8988T (cell line): ENCODE results near the gene MAST3.

Source experiments
- DNase-seq: peaks from one replicate; pipeline ENCODE4 v3.0.0; 2011

MAST3 gene

DNA sequence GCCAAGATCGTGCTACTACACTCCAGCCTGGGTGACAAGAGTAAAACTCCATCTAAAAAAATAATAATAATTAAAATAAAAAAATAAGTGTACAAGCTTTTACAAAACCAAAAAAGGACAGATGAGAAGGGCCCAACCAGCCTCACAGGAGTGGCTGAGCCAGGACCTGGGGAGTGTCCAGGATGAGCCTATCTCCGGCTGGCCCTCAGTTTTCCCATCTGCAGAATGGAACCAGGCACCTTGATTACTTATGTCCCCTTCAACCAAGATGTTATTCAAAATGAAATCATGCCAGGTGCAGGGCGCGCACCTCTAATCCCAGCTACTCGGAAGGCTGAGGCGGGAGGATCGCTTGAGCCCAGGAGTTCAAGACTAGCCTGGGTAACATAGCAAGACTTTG lies 66.5 kb downstream of the MAST3 start:
- DNase-seq = no peak

DNA sequence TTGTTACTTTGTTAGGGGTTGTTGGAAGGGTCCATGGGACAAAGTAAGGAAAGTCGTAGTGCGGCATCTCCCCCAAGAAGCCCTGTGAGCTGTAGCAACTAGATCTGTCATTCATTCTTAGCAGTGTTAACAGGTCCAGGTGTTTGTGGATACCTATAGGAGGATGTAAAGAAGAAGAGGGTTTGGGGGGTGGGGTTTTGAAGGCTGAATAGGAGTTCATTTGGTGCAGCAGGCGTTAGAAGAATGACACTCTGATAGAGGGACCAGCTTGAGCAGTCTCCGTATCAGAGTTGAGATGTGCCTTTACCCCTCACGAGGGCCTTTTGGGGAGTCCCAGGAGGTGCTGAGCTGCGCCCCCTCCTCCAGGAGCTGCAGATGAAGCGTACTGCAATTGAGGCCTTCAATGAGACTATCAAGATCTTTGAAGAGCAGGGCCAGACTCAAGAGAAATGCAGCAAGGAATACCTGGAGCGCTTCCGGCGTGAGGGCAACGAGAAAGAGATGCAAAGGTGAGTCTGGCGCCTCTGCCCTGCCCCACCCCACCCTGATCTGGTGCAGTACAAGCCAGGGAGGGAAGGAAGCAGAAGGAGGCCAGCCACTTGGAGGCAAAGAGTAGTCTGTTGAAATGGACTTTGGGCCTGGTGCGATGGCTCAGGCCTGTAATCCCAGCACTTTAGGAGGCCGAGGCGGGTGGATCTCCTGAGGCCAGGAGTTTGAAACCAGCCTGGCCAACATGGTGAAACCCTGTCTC lies 68.4 kb downstream of the MAST3 start:
- peak; percentile 17 for DNase-seq

DNA sequence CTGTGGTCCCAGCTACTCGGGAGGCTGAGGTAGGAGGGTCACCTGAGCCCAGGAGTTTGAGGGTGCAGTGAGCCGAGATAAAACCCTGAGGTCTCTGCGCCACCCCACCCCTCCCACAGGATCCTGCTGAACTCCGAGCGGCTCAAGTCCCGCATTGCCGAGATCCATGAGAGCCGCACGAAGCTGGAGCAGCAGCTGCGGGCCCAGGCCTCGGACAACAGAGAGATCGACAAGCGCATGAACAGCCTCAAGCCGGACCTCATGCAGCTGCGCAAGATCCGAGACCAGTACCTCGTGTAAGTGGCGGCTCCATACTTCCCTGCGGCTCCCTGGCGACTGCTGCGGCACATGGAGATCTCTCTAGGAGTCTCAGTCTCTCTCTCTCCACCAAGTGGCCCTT lies 69.4 kb downstream of the MAST3 start:
- peak; percentile 42 for DNase-seq

GRCh38 chr19:18167975-18168645 lies 70.5 kb downstream of the MAST3 start:
- peak; percentile 100 for DNase-seq

DNA sequence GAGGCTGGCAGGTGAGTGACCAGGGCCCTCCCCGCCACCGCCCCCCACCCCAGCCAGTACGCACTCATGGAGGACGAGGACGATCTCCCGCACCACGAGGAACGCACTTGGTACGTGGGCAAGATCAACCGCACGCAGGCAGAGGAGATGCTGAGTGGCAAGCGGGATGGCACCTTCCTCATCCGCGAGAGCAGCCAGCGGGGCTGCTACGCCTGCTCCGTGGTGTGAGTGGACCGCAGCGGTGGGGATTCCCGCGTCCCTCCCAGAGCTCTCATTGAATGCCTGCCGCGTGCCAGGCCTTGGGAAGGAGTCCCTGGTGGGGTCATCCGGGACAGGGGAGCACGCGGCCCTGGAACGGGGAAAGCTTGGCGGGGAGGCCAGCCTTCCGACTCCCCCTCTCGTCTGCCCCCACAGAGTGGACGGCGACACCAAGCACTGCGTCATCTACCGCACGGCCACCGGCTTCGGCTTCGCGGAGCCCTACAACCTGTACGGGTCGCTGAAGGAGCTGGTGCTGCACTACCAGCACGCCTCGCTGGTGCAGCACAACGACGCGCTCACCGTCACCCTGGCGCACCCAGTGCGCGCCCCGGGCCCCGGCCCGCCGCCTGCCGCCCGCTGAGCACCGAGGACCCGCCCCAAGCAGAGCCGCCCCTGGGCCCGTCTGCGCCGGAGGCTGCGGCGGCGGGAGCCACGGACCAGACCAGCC lies 71.2 kb downstream of the MAST3 start:
- no peak for DNase-seq

GRCh38 chr19:18170714-18171255 lies 73.2 kb downstream of the MAST3 start:
- DNase-seq = no peak

DNA sequence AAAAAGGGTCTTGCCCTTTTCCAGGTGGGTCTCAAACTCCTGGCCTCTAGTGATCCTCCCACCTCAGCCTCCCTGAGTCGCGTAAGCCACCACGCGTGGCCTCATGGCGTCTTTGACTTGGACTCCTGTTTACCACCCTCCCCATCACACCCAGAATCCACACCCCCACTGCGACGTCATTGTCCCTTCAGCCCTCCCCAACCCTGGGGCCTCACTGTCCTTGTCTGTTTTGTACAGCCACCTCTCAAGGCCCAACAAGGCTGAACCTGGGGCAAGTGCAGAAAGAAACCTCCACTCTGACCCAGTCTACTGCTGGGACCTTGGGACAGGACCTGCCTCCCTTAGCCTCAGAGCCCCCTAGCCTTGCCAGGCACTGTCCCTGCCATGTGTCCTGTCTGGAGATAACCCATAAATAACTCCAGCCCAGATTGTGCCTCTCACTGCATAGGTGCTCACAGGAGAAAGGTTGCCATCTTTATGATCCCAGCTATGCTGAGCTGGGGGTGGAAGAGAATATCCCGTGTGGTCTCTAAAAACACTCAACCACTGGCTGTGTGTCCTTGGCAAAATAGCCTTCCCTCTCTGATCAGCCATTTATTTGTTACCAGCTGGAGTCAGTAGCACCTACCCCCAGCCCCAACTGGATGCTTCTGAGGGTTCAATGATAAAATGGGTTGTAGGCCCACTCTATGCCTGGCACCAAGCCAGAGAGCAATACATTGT lies 74.2 kb downstream of the MAST3 start:
- peak; percentile 18 for DNase-seq

GRCh38 chr19:18172331-18173053 lies 74.9 kb downstream of the MAST3 start:
- peak; percentile 23 for DNase-seq

DNA sequence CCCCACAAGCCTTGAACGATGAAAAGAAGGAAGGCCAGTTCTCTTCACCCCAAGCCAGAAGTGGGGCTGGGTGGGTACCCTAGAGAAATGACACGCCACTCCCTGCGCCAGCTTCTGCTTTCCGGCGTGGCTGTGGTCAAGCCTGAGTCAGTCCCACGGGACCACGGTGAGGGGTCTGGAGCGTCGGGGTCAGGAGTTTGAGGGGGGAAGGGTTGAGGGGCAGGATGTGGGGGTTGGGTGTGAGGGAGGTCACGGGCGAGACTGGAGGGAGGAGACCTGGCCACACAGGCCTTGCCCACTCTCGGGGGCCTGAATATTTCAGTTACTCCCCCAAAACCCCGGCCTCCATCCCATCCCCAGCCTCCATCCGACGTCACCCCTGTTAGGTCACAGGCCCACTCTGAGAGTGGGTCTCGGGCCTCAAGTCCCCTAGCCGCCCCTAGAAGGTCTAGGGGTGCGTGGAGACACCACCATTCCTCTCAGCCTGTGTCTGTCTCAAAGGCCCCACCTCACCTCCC lies 75.5 kb downstream of the MAST3 start:
- no peak for DNase-seq

DNA sequence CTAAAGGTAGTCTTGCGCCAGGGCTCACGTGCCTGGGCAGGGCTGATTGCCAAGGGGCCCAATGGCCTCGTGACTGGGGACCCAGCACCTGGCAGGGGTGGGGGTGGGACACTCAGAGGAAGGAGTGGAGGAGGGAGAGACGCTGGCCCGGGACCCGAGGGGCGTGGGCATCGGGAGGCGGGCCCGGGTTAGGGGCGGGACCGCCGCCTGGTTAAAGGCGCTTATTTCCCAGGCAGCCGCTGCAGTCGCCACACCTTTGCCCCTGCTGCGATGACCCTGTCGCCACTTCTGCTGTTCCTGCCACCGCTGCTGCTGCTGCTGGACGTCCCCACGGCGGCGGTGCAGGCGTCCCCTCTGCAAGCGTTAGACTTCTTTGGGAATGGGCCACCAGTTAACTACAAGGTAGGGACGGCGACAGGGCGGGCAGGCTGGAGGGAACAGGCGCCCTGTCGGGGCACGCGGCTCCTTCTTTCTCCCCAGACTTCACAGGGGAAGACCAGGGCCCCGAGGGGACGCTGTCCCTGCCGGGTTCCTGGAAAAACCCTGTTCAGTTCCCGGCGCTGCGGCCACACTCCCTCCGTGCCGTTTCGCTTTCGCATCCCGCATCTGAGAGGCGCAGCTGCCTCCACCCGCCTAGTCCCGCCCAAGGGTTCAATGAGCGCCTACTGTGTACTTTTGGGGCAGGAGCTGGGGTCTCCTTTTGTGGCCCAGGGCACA lies 76.2 kb downstream of the MAST3 start, which contains the start of gene IFI30:
Gene IFI30, plus strand, starts transcription at position 242 of the 717 bp plus-strand sequence. Its CDS starts 29 bp downstream, at position 271.
- DNase-seq = peak; percentile 95

GRCh38 chr19:18174983-18175382 lies 77.4 kb downstream of the MAST3 start:
- DNase-seq = no peak

DNA sequence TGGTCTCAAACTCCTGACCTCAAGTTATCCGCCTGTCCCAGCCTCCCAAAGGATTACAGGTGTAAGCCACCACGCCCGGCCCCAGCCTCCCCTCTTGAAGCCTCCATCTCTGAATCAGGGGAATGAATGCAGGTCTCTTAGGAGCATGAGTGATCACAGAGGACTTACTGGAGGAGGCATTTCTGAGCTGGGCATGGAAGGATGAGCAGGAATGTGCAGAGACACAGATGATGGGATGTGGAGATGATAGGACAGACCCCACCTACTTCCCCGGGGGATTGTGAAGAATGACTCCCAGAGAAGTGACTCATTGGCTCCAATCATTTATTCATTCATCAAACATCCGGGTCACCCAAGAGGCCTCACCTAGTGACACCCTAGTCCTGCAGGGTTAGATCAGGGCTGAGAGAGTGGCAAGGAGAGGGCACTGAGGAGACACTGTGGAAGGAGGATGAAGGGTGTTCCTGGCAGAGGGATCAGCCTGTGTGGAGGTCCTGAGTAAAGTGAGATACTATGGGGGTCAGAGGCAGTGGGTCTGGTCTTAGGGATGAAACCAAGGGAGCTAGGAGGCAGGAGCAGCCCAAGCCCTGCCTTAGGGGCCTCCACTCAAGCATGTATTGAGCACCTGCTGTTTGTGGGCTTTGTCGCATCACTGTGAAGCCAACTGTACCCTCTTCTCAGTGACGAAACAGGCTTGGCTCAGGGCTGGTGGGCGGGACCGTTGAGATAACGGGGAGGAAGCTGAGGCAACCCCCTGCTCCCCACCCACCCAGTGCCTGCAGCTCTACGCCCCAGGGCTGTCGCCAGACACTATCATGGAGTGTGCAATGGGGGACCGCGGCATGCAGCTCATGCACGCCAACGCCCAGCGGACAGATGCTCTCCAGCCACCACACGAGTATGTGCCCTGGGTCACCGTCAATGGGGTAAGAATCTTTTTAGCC lies 79.1 kb downstream of the MAST3 start:
- no peak for DNase-seq

GRCh38 chr19:18179957-18180356 lies 82.4 kb downstream of the MAST3 start:
- no peak for DNase-seq

DNA sequence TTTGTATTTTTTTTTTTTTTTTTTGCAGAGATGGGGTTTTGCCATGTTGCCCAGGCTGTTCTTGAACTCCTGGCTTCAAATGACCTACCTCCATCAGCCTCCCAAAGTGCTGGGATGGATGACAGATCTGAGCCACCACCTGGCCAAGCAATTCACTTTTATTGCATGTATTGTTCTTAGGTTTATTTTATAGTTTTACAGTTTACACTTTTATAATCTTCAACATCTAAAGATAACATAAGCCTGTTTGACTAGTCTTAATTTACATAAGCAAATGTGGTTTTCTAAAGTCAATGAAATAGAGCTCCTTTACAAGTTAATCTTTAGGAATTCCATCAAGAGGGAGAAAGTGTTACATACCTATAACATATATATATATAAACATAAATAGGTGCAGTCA lies 86.0 kb downstream of the MAST3 start:
- DNase-seq = no peak

GRCh38 chr19:18185538-18185937 lies 88.0 kb downstream of the MAST3 start:
- no peak for DNase-seq

DNA sequence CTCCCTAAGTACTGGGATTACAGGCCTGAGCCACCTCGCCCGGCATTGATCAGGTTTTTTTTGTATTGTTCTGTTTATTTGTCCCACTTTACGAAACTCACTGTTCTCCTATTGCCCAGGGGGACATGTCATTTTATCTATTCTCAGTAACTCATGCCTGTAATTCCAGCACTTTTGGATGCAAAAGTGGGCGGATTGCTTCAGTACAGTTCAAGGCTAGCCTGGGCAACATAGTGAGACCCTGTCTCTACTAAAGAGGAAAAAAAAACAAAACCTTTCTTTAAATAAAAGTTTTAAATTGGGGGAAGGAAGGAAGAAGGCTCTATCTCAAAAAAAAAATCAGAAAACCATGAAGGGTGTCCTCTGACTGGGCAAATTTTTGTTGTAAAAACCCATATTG lies 92.7 kb downstream of the MAST3 start:
- no peak for DNase-seq

DNA sequence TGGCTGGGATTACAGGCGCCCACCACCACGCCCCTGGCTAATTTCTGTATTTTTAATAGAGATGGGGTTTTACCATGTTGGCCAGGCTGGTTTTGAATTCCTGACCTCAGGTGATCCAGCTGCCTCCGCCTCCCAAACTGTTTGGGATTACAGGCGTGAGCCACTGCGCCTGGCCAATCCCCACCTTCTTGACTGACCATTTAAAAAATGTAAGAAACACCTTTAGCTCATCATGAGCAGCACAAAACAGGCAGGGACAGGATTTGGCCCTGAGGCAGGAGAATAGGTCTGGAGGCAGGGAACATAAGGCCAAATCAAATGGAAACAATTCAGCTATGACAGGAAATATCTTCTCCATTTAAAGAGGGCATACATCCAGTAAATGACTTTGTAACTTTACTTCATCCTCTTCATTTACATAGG lies 94.1 kb downstream of the MAST3 start:
- no peak for DNase-seq

- DNase-seq = peak; percentile 68
These were observed 95.3 kb downstream of the MAST3 start, which contains the start of gene MPV17L2 for GRCh38 chr19:18192673-18193387. MPV17L2 (plus strand) TSS chr19:18193218; CDS start chr19:18193282, 64 bp downstream.
